Muscle of leg (tissue), 11 donors: ENCODE measurements around the gene CACNA1H. TPM values are rescaled to one million over a fixed set of nuclear protein-coding genes. Genes with fewer than 3 reads are reported as not detected.
"Not testable (repeated sequence)": the region's sequence is repeated elsewhere in the genome, so short reads cannot be mapped to it uniquely, and the experiment has no call there.

Experiments used
- DNase-seq: peaks from one replicate; pipeline ENCODE4 v3.0.0; 2013
- H3K27ac ChIP-seq: one replicate; pipeline ENCODE4 v1.5.1; 2013; ENCODE audit warnings: mild to moderate bottlenecking, low read length, control low read depth
- H3K27me3 ChIP-seq: one replicate; pipeline ENCODE4 v1.6.1; 2013; ENCODE audit warnings: low read length; ENCODE audit not compliant: control insufficient read depth, insufficient read depth
- H3K36me3 ChIP-seq: one replicate; pipeline ENCODE4 v1.6.1; 2013; ENCODE audit warnings: low read length; ENCODE audit not compliant: control insufficient read depth, insufficient read depth
- H3K4me1 ChIP-seq: one replicate; pipeline ENCODE4 v1.6.1; 2013; ENCODE audit warnings: low read length; ENCODE audit not compliant: control insufficient read depth, insufficient read depth
- H3K4me3 ChIP-seq: one replicate; pipeline ENCODE4 v1.5.1; 2013; ENCODE audit warnings: low read length, control low read depth
- H3K9me3 ChIP-seq: replicated peaks from 2 replicates; pipeline ENCODE4 v1.6.1; 2013; ENCODE audit warnings: low read depth, low read length; ENCODE audit not compliant: control insufficient read depth
- WGBS: methylation state at CpG from one replicate; pipeline ENCODE4 v1.1.5; 2013; ENCODE audit warnings: missing lambda C conversion rate; ENCODE audit not compliant: insufficient coverage; 5-methylcytosine and 5-hydroxymethylcytosine counted together
- polyA plus RNA-seq, 8 donors: library from polyadenylated mRNA; unstranded; fragments of 120-200 nt; gene quantifications; one replicate each; pipeline versions ENCODE4 v1.2.1 to v1.2.3, GENCODE V29; 2013; ENCODE audit warnings: inconsistent platforms in 1 of 8, low replicate concordance in 1 of 8; ENCODE audit not compliant: insufficient read length in 8 of 8, insufficient read depth in 1 of 8
- total RNA-seq: library from RNA; stranded (reverse); fragments of 120-200 nt; gene quantifications from one replicate; pipeline ENCODE4 v1.2.4, GENCODE V29; 2013

CACNA1H gene
- total and polyA plus RNA-seq, 9 donors: 20.7 to 56.0 (median 39.5) TPM

DNA sequence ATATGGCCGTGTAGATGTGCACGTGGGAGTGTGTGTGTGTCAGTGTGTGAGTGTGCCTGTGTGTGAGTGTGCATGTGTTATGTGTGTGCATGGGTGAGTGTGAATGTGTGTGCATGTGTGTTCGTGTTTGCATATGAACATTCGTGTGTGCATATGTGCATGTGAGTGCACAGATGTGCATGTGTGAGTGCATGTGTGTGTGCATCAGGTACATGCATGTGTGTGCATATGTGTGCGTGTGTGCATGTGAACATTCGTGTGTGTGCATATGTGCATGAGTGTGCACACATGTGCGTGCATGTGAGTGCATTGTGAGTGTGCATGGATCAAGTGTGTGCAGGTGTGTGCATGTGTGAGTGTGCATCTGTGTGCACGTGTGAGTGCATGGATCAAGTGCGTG is 85.1 kb downstream of the CACNA1H start:
- Histone ChIP-seq H3K9me3 (no peaks in the 10 kb centered on the region), H3K4me3 (no peak overlapping the region), H3K27me3 (no peaks in the 10 kb centered on the region), H3K36me3 (no peaks in the 10 kb centered on the region), H3K27ac (no peak overlapping the region), H3K4me1 (no peaks in the 10 kb centered on the region)
- no peak for DNase-seq
- 70% methylated on average over 8 of the region's 9 CpGs for WGBS

- DNase-seq, H3K27me3 ChIP-seq: not testable (repeated sequence)
- WGBS: 66% methylated on average over 7 of the region's 23 CpGs
Observed at GRCh38 chr16:1238909-1239308, 86.0 kb downstream of the CACNA1H start.

GRCh38 chr16:1239575-1239974 is 86.7 kb downstream of the CACNA1H start:
- not testable (repeated sequence) for DNase-seq, H3K4me1 ChIP-seq, H3K36me3 ChIP-seq, H3K9me3 ChIP-seq, H3K27ac ChIP-seq, H3K27me3 ChIP-seq, H3K4me3 ChIP-seq
- WGBS: 68% methylated on average over 4 of the region's 9 CpGs

More at GRCh38 chr16:1238909-1239308, 86.0 kb downstream of the CACNA1H start:
- H3K4me3 ChIP-seq, H3K9me3 ChIP-seq, H3K4me1 ChIP-seq, H3K36me3 ChIP-seq, H3K27ac ChIP-seq: not testable (repeated sequence)

GRCh38 chr16:1240436-1240835 is 87.5 kb downstream of the CACNA1H start, which contains the start of gene TPSAB1:
TSS of gene TPSAB1 (plus strand) at chr16:1240705. CDS start at chr16:1240939, 234 bp downstream.
- not testable (repeated sequence) for DNase-seq
- no CpG with 5 or more reads among the region's 12 CpGs for WGBS

DNA sequence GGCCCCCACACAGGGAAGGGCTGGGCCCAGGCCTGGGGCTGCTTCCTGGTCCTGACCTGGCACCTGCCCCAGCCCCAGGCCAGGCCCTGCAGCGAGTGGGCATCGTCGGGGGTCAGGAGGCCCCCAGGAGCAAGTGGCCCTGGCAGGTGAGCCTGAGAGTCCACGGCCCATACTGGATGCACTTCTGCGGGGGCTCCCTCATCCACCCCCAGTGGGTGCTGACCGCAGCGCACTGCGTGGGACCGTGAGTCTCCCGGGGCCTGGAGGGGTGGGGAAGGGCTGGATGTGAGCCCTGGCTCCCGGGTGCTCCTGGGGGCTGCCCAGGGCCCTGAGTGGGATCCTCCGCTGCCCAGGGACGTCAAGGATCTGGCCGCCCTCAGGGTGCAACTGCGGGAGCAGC is 88.2 kb downstream of the CACNA1H start:
- not testable (repeated sequence) for H3K4me3 ChIP-seq, H3K4me1 ChIP-seq, H3K27ac ChIP-seq, H3K9me3 ChIP-seq, DNase-seq, H3K36me3 ChIP-seq
- peaks cover 12% of the 10 kb centered on the region for H3K27me3 ChIP-seq
- WGBS: no CpG with 5 or more reads among the region's 15 CpGs

More at GRCh38 chr16:1240436-1240835, 87.5 kb downstream of the CACNA1H start, which contains the start of gene TPSAB1:
- H3K27me3 ChIP-seq, H3K36me3 ChIP-seq, H3K4me3 ChIP-seq, H3K27ac ChIP-seq, H3K9me3 ChIP-seq, H3K4me1 ChIP-seq: not testable (repeated sequence)

- not testable (repeated sequence) for H3K4me3 ChIP-seq, H3K9me3 ChIP-seq, H3K36me3 ChIP-seq, H3K27ac ChIP-seq, H3K4me1 ChIP-seq, DNase-seq
- WGBS: 63% methylated on average over 3 of the region's 11 CpGs
- peaks cover 22% of the 10 kb centered on the region for H3K27me3 ChIP-seq
Observed at GRCh38 chr16:1243363-1243762, 90.5 kb downstream of the CACNA1H start.

GRCh38 chr16:1243907-1244850 is 91.3 kb downstream of the CACNA1H start:
- not testable (repeated sequence) for H3K27ac ChIP-seq, H3K4me1 ChIP-seq, H3K9me3 ChIP-seq, H3K36me3 ChIP-seq, DNase-seq, H3K4me3 ChIP-seq
- peaks cover 22% of the 10 kb centered on the region for H3K27me3 ChIP-seq
- WGBS: 37% methylated on average over 9 of the region's 32 CpGs

- no peak for DNase-seq
- no peaks in the 10 kb centered on the region for H3K36me3 ChIP-seq
- no peaks in the 10 kb centered on the region for H3K4me1 ChIP-seq
- 75% methylated on average over 7 of the region's 12 CpGs for WGBS
- no peak overlapping the region for H3K27ac ChIP-seq
- H3K27me3 ChIP-seq: peaks cover 22% of the 10 kb centered on the region
- no peaks in the 10 kb centered on the region for H3K9me3 ChIP-seq
- no peak overlapping the region for H3K4me3 ChIP-seq
Observed at GRCh38 chr16:1244881-1245280, 92.0 kb downstream of the CACNA1H start.

DNA sequence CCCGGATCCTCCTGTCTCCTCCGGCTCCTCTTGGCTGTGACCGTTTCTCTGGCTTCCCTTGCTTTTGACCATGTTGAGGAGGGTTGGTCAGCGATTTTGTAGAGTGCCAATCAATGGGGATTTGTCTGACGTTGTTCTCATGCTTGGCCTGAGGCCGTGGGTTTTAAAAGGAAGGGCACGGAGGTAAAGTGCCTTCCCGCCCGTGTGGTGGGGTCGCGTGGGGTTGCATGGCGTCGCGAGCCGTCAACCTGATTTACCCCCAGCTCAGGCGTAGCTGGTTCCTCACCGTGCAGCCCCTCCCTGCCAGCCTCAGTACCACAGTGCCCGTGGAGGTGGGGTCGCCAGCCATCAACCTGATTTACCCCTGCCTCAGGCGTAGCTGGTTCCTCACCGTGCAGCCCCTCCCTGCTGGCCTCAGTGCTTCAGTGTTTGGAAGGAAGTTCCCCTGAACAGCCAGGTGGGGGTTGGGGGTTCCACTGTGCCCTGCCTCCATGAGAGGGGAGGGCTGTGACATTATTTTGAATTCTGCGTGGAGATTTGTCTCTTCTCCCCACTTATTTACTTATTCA is 92.6 kb downstream of the CACNA1H start:
- DNase-seq: no peak

GRCh38 chr16:1247903-1248537 is 95.1 kb downstream of the CACNA1H start:
- H3K4me1 ChIP-seq, H3K4me3 ChIP-seq, H3K36me3 ChIP-seq, H3K27ac ChIP-seq, DNase-seq, H3K9me3 ChIP-seq: not testable (repeated sequence)
- 88% methylated on average over 11 of the region's 14 CpGs for WGBS
- peaks cover 22% of the 10 kb centered on the region for H3K27me3 ChIP-seq

More for the DNA sequence above, 92.6 kb downstream of the CACNA1H start:
- H3K36me3 ChIP-seq: no peaks in the 10 kb centered on the region
- peaks cover 22% of the 10 kb centered on the region for H3K27me3 ChIP-seq
- no peaks in the 10 kb centered on the region for H3K4me1 ChIP-seq
- no peak overlapping the region for H3K4me3 ChIP-seq
- no peak overlapping the region for H3K27ac ChIP-seq
- H3K9me3 ChIP-seq: no peaks in the 10 kb centered on the region
- WGBS: 51% methylated on average over 16 of the region's 22 CpGs
